Testis (tissue), 3 donors: ENCODE results near the gene EPB41L2. TPM values are rescaled to one million over a fixed set of nuclear protein-coding genes. Genes with fewer than 3 reads are reported as not detected.

Experiments used
- DNase-seq: peaks from one replicate; pipeline ENCODE4 v3.0.0-alpha.2; 2019
- H3K27ac ChIP-seq, 2 donors: fragments of 200-600 bp; sonication (generic); one replicate each; pipeline ENCODE4 v1.5.1; 2019
- H3K27me3 ChIP-seq: fragments of 200-600 bp; sonication (generic); one replicate; pipeline ENCODE4 v1.5.1; 2019
- H3K36me3 ChIP-seq: fragments of 200-600 bp; sonication (generic); one replicate; pipeline ENCODE4 v1.5.1; 2017; ENCODE audit warnings: low read depth; ENCODE audit errors: missing control alignments
- H3K4me1 ChIP-seq: fragments of 200-600 bp; sonication (generic); one replicate; pipeline ENCODE4 v1.5.1; 2019
- H3K4me3 ChIP-seq, 2 donors: fragments of 200-600 bp; sonication (generic); one replicate each; pipeline ENCODE4 v1.5.1; 2017 to 2019
- H3K9me3 ChIP-seq: fragments of 200-600 bp; sonication (generic); one replicate; pipeline ENCODE4 v1.5.1; 2017
- POLR2A ChIP-seq: fragments of 450-650 bp; IDR thresholded peaks from one replicate; pipeline ENCODE4 v1.6.1; 2017; ENCODE audit warnings: antibody characterized with exemption, mild to moderate bottlenecking, moderate library complexity
- WGBS, 2 donors: methylation state at CpG; one replicate each; pipeline ENCODE4 v1.1.5; 2018; 5-methylcytosine and 5-hydroxymethylcytosine counted together
- intact Hi-C: fragments of 100-400 bp; cut with DNase I; formaldehyde crosslinking; loops from one replicate; pipeline ENCODE4 v1.15.1; 2023; ENCODE audit warnings: low total_unique reads
- polyA plus RNA-seq: library from polyadenylated mRNA; stranded (reverse); fragments of 350-450 nt; fragmentation: Illumina TruSeq; extraction: RNeasy Lipid Tissue Mini Kit (QIAGEN cat#74804); gene quantifications from one replicate; pipeline ENCODE4 v1.2.3, GENCODE V29; 2014; ENCODE audit warnings: low read depth, low replicate concordance; ENCODE audit not compliant: insufficient read depth
- total RNA-seq, 2 donors: library from RNA; depleted of rRNA; stranded (reverse); fragments of >200 nt; gene quantifications; one replicate each; pipeline ENCODE4 v1.2.3, GENCODE V29; 2016
- TF ChIP-seq, protein P1 (sequence below), 3 experiments: fragments of 450-650 bp in 2 of 3; fragments of 200-600 bp in 1 of 3; sonication (generic) in 1 of 3; IDR thresholded peaks; one replicate each; pipeline ENCODE4 v1.5.1; 2016 to 2019; ENCODE audit warnings: antibody characterized with exemption in 3 of 3, mild to moderate bottlenecking in 2 of 3, moderate library complexity in 1 of 3

Gene EPB41L2
- total and polyA plus RNA-seq, 3 donors from 2014 or later = 131 to 206 (median 139) TPM

- no peak overlapping the region for H3K27ac ChIP-seq
- no peaks in the 10 kb centered on the region for H3K36me3 ChIP-seq
- peaks cover 30% of the 10 kb centered on the region for H3K4me1 ChIP-seq
- TF ChIP-seq POLR2A = no peak
- TF ChIP-seq, protein P1, sequence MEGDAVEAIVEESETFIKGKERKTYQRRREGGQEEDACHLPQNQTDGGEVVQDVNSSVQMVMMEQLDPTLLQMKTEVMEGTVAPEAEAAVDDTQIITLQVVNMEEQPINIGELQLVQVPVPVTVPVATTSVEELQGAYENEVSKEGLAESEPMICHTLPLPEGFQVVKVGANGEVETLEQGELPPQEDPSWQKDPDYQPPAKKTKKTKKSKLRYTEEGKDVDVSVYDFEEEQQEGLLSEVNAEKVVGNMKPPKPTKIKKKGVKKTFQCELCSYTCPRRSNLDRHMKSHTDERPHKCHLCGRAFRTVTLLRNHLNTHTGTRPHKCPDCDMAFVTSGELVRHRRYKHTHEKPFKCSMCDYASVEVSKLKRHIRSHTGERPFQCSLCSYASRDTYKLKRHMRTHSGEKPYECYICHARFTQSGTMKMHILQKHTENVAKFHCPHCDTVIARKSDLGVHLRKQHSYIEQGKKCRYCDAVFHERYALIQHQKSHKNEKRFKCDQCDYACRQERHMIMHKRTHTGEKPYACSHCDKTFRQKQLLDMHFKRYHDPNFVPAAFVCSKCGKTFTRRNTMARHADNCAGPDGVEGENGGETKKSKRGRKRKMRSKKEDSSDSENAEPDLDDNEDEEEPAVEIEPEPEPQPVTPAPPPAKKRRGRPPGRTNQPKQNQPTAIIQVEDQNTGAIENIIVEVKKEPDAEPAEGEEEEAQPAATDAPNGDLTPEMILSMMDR (IDR thresholded peaks at IDR 0.05) = no peak
- intact Hi-C loops = no loop called here
- no peaks in the 10 kb centered on the region for H3K27me3 ChIP-seq
- no peak for DNase-seq
- H3K9me3 ChIP-seq = no peaks in the 10 kb centered on the region
- no peak overlapping the region for H3K4me3 ChIP-seq
Observed at GRCh38 chr6:130981409-130981808, 81.6 kb downstream of the EPB41L2 start.

GRCh38 chr6:130980310-130981032, 82.6 kb downstream of the EPB41L2 start:
- Histone ChIP-seq H3K27ac (peak overlapping the region in 1 of 2 donors; percentile 59), H3K4me3 (no peak overlapping the region), H3K27me3 (no peaks in the 10 kb centered on the region), H3K4me1 (peaks cover 30% of the 10 kb centered on the region), H3K36me3 (no peaks in the 10 kb centered on the region), H3K9me3 (no peaks in the 10 kb centered on the region)
- intact Hi-C loops = no loop called here
- 75% methylated on average over 5 of the region's 5 CpGs for WGBS, 2 donors
- TF ChIP-seq, protein P1 (IDR thresholded peaks at IDR 0.05) = no peak
- TF ChIP-seq POLR2A = no peak
- DNase-seq = no peak

- WGBS, 2 donors = 59 to 64% methylated on average over 5 of the region's 5 CpGs
- Histone ChIP-seq H3K27me3 (no peaks in the 10 kb centered on the region), H3K9me3 (no peaks in the 10 kb centered on the region), H3K36me3 (no peaks in the 10 kb centered on the region), H3K4me1 (peaks cover 30% of the 10 kb centered on the region), H3K4me3 (no peak overlapping the region), H3K27ac (peak overlapping the region in 1 of 2 donors; percentile 59)
- intact Hi-C loops = no loop called here
- peak; percentile 27 for DNase-seq
- TF ChIP-seq POLR2A = no peak
- TF ChIP-seq, protein P1 (IDR thresholded peaks at IDR 0.05) = no peak
Observed at GRCh38 chr6:130978660-130979396, 84.2 kb downstream of the EPB41L2 start.

GRCh38 chr6:130978180-130978579, 84.9 kb downstream of the EPB41L2 start:
- WGBS, 2 donors = 81 to 86% methylated on average over 1 of the region's 1 CpG

More at GRCh38 chr6:130978180-130978579, 84.9 kb downstream of the EPB41L2 start:
- Histone ChIP-seq H3K27me3 (no peaks in the 10 kb centered on the region), H3K36me3 (no peaks in the 10 kb centered on the region), H3K4me1 (peaks cover 30% of the 10 kb centered on the region), H3K27ac (peak overlapping the region; percentile 18 to 59), H3K9me3 (no peaks in the 10 kb centered on the region), H3K4me3 (no peak overlapping the region)
- TF ChIP-seq POLR2A = no peak
- TF ChIP-seq, protein P1 (IDR thresholded peaks at IDR 0.05) = no peak
- intact Hi-C loops = no loop called here
- DNase-seq = no peak
